GM19452 (cell line): ENCODE results near the gene C21orf91.
A peak's percentile ranks its signal among the peaks of the same experiment; 100 is the strongest.

Source experiments
- ATAC-seq: cut with Tn5 transposase; IDR thresholded peaks from one replicate; pipeline ENCODE4 v1.9.1; 2021; ENCODE audit not compliant: unreplicated experiment

The C21orf91 gene

DNA sequence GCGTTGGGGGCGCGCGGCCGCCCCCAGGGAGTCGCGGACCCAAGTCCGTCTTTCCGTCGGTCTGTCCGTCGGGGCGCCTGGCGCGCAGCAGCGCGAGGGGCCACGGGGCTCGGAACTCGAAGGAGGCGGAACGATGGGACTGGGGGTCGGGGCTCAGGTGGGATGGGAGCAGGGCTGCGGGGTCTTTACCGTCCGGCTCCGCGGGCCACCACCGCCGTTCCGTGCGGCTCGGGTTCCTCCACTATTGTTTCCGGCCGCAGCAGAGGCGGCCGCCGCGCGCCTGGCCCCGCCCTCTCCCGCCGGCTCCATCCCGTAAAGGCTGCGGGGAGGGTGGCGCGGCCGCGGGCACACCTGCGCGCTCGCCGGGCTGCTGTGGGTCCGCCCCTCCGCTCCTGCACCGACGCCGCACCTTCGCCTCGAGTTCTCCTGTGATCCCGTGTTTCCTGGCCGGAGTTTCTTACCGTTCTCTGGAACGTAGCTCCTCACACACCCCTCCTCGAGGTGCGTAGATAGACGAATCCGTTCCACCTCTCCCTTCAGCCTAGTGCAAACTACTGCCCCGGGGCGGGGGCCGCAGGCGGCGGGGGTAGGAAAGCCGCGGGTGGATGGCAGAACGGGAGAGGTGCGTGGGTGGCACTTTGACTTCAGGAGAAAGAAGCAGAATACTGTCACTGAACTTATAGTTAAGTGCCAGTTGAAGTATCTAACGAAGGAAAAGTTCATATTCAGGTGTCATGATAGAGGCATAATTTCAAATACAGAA is at the start of gene C21orf91:
Gene C21orf91 (minus strand): TSS at position 243 of the 763 bp plus-strand sequence. CDS start 1,038 bp downstream, outside the sequence.
- peak; percentile 87 for ATAC-seq

DNA sequence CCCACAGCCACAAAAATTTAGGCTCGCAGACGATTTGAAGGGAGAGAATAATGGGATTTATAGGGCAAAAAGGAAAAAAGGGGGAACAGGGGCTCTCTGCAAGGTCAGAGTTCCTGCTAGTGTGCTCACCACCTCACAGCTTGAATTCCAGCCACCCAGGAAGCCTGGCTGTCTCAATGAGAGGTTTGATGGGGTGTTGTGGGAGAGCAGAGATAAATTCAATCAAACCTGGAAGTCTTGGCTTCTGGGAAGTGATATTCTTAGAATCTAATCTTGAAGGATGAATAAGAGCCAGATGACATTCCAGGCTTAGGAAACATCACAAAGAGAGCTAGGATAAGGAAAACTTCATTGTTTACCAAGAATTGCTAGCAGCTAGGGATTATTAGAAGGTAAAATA is 47.4 kb upstream of the C21orf91 start:
- ATAC-seq: no peak

DNA sequence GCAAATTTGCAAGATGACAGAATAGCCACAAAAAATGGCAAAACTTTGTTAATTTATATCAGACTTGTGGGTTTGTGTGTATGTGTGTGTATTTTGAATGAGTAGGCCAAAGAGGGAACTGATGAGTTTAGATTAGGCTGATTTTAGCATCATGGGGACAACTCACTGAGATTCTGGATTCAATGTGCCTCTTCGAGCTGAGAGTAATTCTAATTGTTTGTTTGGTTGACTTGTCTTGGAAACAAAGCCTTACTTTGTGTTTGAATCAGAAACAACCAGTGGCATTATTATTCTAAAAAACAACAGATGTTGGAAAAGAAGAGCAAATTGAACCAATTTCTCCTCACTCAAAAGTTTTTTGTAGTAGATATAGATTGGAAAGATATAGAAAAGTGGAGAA is 40.5 kb upstream of the C21orf91 start:
- no peak for ATAC-seq

DNA sequence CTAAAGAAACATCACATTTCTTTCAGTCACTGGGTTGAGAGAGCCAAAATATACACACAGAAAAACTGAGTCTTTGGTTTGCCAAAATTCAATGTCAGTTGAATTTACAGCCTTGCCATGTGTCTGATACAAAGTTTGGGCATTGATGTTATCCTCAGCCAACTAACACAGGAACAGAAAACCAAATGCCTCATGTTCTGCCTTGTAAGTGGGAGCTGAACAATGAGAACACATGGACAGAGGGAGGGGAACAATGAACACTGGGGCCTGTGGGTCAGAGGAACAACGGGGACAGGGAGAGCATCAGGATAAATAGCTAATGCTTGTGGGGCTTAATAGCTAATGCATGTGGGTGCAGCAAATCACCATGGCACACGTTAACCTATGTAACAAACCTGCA is 39.6 kb upstream of the C21orf91 start:
- no peak for ATAC-seq

DNA sequence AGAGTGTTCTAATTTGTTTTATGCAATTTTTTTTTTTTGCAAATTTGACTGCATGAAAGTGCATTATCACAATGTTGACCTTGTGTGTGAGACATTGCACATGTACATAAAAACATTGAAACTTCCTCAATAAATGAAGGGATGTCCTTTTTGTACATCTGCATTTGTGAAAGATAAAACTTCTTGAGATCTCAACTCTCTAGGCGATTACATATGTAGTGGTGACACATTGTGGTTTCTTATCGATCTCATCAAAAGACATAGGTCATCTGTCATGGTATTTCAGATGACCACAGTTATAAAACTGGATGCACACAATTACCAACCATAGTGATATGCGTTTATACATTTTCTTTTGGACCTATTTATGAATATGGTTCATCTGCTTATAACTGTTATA is 35.6 kb upstream of the C21orf91 start:
- ATAC-seq: no peak

DNA sequence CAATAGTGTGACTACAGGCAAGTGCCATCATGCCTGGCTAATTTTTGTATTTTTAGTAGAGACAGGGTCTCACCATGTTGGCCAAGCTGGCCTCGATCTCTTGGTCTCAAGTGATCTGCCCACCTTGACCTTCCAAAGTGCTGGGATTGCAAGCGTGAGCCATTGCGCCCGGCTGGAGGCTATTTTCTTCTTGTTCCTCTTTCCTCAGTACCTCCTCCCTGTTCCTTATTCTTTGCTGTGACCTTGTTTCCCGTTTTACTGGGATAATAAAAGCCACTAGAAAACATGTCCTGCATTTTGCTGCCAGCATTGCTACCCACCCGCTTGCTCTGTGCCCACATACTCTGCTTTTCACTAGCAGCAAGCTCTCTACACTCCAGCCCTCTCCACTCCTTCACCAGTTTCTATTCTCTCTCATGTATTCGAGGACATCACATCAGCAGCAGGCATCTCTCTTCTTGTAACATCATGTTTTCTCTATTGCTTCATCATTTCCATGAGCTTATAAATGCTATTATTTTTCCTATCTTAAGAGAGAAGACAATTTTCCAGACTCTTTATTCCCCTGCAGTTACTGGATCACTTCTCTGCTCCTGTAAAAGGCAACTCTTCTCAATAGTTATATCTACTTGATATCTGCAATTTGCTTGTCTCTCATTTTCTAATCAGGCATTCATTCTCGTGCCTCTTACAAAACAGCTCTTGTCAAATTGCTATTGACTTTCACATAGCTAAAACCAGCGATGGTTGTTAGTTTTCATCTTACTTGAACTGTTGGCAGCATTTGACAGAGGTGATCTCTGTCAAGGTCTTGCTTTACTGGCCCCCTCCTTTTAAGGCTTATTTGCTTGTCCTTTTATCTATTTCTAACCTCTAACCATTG is 34.5 kb upstream of the C21orf91 start:
- no peak for ATAC-seq

DNA sequence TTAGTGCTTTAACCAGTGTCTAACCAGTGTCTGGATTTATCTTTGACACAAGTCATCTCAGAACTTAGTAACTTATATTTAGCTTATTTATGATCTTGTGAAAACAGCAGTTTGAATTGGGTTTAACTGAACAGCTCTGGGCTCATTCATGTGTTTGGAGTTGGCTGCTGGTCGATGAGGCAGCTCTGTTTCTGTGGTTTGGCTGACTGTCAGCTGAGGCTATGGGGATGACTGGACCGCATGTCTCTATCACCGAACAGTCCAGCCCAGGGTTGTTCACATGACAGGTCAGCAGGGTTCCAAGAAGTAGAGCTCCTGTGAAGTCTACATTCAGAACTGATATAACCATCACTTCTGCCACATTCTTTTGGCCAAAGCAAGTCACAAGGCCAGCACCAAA is 29.1 kb upstream of the C21orf91 start:
- peak; percentile 94 for ATAC-seq

DNA sequence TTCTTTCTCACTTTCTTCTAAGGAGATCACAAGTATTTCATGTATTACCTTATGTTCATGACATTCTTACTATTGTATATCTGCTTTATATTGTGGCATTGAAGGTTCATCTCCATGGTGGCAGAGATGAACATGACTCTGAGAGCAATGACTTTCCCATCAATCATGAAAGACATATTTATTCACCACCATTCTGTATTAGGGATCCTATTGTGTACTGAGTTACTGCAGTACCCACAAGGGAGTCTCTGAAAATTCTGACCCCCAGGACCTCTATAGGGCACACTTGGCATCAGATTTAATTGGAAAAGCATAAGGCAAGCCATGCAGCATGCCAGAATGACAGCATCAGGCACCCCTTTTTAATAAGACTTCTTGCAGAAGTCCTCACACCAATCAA is 21.9 kb upstream of the C21orf91 start:
- no peak for ATAC-seq

DNA sequence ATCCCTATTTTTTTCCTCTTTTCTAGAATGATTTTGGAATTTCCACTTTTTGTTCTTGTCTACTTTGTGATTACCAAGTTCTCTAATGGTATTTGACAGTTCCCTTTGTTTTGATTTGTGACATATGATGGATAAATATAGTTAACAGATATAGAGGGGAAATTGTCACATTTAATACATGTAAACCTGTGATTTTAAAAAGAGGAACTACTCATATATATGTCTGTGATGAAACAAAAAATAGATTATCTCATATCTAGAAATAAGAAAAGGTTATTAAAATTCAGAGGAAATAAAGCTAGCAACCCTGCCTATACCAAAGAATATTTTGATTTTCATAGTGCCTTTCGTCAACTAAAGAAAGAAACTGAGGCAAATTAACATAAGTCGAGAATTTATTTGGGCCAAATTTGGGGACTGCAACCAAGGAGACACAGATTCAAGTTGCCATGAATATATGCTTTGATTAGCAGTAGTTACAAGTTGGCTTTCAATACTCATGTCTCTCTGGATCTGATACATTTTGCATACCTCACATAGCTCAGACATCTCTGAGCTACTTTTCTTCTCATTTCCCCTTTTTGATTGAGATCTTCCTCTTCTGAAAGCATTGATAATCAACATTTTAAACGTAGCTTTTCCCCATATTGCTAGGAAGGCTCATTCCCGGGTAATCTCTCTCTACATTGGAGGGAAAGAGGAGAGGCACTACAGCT is 15.6 kb upstream of the C21orf91 start:
- ATAC-seq: no peak

DNA sequence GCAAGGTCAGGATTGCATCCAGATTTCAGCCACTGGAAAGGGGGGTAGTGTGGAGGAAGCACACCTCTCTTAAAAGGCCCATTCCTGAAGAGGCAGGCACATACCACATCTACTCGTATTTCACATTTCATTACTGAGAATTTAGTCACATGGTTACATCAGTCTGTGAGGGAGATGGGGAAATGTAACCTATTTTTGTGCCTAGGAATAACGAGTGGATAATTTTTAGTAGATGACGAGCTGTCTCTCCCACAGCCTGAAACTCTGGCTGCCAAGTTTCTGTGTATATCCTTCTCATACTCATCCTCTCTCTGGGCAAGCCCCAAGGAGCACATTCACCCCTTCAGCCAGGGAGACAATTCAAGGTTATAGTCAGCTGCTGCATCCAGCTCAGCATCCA is 10.3 kb upstream of the C21orf91 start:
- ATAC-seq: no peak

DNA sequence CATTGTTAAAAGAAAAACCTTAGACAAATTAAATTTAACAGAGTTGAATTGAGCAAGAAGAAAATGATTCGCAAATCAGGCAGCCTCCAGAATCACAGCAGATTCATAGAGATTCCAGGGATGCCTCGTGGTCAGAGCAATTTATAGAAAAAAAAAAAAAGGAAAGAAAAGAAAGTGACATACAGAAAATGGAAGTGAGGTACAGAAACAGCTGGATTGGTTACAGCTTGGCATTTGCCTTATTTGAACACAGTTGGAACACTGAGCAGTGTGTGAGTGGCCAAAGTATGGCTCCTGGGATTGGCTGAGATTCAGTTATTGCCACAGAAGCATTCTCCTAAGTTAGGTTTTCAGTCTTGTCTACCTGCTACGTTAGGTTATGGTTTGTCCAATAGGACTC is 9.1 kb upstream of the C21orf91 start:
- no peak for ATAC-seq

DNA sequence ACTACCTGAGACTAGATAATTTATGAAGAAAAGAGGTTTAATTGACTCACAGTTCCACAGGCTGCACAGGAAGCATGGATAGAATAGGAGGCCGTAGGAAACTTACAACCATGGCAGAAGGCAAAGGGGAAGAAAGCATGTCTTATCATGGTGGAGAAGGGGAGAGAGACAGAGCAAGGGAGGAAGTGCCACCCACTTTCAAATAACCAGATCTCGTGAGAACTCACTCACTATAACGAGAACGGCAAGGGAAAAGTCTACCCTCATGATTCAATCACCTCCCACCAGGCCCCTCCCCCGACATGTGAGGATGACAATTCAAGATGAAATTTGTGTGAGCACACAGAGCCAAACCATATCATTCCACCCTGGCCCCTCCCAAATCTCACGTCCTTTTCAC is 4.7 kb upstream of the C21orf91 start:
- no peak for ATAC-seq

DNA sequence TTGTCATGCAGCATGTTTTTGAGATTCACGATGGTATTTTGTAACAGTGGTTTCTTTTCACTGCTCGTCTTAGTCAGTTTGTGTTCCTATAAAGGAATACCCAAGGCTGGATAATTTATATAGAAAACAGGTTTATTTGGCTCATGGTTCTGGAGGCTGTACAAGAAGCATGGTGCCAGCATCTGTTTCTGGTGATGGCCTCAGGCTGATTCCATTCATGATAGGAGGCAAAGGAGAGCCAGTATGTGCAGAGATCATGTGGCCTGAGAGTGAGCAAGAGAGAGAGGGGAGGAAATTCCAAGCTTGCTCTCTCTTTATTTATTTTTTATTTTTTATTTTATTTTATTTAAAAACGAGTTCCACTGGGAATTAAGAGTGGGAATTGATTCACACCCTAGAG is 2.0 kb upstream of the C21orf91 start:
- no peak for ATAC-seq

DNA sequence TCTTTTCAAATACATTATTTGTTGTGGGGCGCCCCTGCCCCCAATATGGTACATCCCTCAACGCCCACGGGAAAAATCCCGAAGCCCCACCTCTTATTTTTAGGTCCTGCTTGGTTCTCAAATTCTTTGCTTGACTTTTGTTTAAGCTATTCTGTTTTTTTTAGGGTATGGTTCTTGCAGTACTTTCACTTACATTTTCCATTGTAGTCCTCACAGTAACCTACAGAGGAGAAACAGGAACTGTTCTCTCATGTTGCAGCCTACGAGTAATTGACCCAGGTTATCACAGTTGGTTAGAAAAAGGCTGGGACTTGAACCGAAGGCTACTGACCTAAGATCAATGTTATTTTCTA is 697 bp upstream of the C21orf91 start:
- ATAC-seq: peak; percentile 61

DNA sequence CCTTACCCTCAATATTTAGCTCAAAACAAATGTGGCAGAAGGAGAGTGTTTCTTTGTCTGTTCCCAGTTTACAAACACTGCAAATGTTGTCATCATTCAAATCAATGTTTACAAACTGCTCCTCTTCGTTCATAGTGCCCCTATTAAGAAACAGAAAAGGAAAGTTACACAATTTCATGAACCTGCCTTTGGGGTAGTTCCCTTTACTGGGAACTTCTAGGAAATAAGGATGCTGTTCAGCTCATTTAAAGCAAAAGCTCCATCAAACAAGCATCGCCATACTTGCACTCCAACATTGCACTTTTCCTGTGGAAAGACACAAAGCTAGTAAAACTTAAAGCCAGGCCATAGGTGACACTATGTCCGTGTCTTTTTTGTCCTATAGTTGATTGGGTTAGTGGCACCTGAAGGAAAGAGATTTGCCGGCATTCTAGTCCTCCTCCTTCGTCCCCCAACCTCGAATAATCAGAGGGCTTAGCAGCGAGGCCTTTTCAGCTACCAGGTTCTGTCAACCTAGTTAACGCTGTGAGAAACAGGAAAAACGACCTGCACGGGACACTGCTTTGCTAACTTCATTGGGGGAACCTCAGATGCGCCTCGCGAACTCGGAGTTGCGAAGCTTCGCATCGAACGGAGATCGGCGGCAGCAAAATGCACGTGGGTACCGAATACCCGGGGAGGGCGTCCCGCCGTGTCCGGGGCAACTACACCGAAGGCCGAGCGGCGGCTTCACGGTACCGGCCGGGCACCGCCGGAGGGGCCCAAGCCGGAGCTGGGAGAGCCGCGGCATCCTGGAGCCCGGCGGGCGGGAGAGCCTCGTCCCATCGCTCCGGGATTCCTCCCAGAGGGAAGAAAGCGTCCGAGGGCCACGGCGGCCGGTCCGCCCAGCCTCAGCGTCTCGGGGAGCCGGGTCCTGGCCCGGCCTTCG is 706 bp downstream of the C21orf91 start:
- ATAC-seq: peak; percentile 9

DNA sequence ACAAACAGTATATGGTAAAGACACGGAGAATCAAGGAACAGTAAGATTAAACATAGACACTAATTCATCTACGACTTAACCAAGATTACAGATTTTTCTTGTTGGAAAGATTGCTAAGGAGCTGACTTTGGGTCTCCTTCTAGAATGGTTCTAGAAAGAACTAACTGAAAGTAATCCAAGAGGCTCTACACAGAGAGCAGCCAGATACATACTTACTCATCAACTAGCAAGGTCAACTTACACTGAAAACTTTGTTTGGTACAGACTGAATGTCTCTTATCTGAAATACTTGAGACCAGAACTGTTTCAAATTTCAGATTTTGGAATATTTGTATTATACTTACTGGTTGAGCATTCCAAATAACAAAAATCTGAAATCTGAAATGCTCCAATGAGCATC is 5.8 kb downstream of the C21orf91 start:
- ATAC-seq: no peak

DNA sequence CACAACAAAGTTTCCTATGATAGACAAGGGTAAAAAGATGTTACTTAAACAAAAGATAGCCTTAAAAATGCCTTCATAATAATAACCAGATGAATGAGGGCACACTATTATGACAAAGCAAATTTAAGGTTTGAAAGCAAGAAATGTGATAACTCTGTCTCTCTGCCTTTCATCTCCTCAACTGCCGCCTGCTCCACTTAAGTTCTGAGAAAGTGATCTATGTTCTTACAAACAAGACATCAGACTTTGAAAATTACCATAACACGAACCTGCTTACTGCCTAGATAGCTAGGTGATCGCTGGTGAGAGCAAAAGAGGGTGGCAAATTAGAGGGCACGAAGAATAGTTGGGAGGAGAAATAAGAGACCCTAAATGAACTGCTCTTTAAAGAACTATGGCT is 13.2 kb downstream of the C21orf91 start:
- no peak for ATAC-seq

DNA sequence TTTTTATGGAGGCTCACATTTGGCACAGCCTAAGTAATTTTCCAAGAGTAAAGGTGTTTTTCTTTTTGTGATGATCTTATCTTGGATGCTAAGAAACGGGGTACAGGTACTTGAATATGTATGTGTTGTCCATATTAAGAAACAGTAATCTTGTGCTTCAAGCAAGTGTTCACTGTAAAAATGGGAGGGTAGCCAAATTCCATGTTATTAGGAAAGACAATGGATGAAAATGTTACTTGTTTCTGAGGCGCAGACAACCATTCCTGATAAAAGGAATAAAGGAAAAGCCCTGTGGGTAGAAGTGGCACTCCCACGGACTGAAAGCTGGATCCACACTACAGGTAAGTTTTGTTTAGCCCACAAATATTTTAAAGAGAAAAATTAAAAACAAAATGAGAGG is 15.6 kb downstream of the C21orf91 start:
- ATAC-seq: no peak

DNA sequence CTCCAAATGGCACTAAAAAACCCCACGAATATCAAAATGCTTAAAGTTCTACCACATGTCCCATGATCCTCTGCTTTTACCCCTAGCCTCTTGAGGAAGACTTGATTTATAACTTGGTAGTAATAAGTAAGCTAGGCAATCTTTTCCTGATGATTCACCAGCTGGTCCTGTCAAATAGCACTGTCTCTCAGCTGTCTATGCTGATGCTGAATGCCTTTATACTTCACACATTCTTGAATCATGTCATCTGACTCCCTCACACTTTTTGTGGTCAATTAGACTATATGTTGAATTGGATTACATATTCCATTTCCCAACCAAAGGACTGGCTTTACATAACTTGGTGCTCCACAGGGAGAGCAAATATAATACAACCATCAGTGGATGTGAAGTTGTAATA is 16.6 kb downstream of the C21orf91 start:
- ATAC-seq: no peak

DNA sequence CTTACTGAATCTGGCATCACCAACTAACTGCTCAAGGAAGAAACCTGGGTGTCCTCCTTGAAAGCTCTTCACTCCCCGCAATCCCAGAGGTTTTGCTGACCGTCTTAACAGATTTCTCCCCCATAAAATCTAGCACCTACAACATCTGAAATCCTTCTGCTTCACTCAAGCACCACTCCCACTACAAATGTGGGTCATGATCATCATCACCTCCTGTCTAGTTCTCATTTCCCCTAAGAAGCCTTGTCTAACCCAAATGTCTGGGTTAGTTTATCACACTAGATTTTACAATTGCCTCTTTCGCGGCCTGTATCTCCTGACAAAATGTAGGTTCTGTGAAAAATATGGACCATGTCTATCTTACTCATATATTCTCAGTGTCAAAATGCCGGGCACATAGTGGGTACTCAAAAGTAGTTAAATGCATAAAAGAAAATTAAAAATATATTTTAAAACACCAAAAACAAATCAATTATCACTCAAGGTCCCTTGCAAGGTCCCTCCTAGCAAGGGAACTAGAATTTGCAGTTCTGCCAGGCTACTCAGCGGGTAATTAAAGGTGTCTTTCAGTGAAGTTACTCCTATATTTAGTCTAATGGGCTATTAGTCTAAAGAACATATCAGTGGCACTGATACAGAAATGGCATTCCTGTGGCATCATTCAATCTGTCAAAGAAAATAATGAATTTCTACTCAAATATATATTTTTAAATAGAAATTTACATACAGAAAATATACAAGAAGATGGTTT is 19.6 kb downstream of the C21orf91 start:
- no peak for ATAC-seq
